Fibroblast of villous mesenchyme (primary cell): ENCODE results near the gene NYAP1. TPM values are rescaled to one million over a fixed set of nuclear protein-coding genes. Genes with fewer than 3 reads are reported as not detected.

ENCODE experiments used
- DNase-seq: peaks from one replicate; pipeline ENCODE4 v3.0.0-alpha.2; 2010; ENCODE audit warnings: low read depth
- H3K4me3 ChIP-seq: 2 replicates; pipeline ENCODE4 v1.5.1; 2011; ENCODE audit warnings: low read depth, mild to moderate bottlenecking, low read length
- CTCF ChIP-seq: IDR thresholded peaks from 2 replicates; pipeline ENCODE4 v1.5.1; 2012; ENCODE audit warnings: low read depth, mild to moderate bottlenecking, low read length; ENCODE audit not compliant: insufficient read depth
- total RNA-seq: library from RNA; depleted of rRNA; stranded (reverse); fragments of >200 nt; gene quantifications from 2 replicates; pipeline ENCODE4 v1.2.3, GENCODE V29; 2012

Gene NYAP1
- total RNA-seq, 1 donor, result 0.43 TPM

GRCh38 chr7:100509231-100509630 is 25.5 kb downstream of the NYAP1 start:
- H3K4me3 ChIP-seq, result no peak overlapping the region
- DNase-seq, result peak; percentile 76
- no peak for TF ChIP-seq CTCF

- no peak for TF ChIP-seq CTCF
- DNase-seq, result no peak
- no peak overlapping the region for H3K4me3 ChIP-seq
These were observed 26.9 kb downstream of the NYAP1 start for GRCh38 chr7:100510437-100511239.

GRCh38 chr7:100513212-100513810 is 29.6 kb downstream of the NYAP1 start:
- H3K4me3 ChIP-seq, result no peak overlapping the region
- DNase-seq, result no peak
- TF ChIP-seq CTCF, result no peak

- no peak overlapping the region for H3K4me3 ChIP-seq
- TF ChIP-seq CTCF, result no peak
- DNase-seq, result peak; percentile 76
These were observed 31.4 kb downstream of the NYAP1 start for GRCh38 chr7:100515072-100515532.

- no peak overlapping the region for H3K4me3 ChIP-seq
- no peak for TF ChIP-seq CTCF
- peak; percentile 99 for DNase-seq
These were observed 32.5 kb downstream of the NYAP1 start for GRCh38 chr7:100516135-100516812.

GRCh38 chr7:100517305-100517704 is 33.6 kb downstream of the NYAP1 start:
- no peak for TF ChIP-seq CTCF

More at GRCh38 chr7:100517305-100517704, 33.6 kb downstream of the NYAP1 start:
- H3K4me3 ChIP-seq, result no peak overlapping the region
- DNase-seq, result no peak
